ENCODE data around the gene GALNTL6.

Gene GALNTL6

DNA sequence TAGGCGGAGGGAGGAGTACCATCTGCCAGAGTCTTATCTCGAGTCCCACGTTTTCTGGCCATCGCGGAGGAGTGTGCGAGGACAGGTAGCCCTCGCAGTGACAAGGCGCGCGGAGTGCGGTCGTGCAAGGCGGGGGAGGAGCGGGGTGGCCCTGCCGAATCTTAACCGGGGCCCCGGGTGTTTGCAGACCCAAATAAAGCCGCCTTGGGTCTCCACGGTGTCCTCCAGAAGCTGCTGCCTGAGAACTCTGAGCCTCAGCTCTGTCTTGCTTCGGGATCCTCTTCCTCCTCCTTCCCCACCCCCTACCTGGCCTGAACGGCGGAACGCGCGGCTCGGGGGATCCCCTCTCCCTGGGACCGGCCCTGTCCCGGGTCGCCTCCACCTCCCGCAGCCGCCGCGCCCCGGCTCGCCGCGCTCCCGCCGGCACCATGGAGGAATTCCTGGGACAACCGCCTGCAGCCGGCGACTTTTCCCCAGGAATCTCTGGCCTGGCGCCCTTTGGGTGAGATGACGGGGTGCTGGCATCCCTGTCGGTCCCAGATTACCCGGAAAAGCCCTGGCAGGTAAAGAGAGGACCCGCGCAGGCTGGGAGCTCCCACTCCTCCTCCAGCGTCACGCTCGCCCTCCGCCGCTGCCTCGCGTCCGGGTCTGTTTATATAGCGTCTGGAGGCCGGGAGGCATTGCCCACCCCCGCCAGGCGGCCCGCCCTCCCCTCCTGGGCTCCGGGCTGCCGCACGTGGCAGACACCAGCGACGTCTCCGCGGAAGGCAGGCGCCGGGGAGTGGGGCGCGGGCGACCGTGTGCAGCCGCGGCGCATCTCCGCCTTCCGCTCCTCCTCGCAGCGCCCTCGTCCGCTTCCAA is at the start of gene GALNTL6:
TSS of gene GALNTL6 (plus strand) at position 740 of the 861 bp plus-strand sequence.
- H3K36me3 Mint-ChIP-seq (ENCODE audit: low read depth), result no peaks in the 10 kb centered on the region
- peaks cover 30% of the 10 kb centered on the region for H3K27me3 Mint-ChIP-seq (ENCODE audit: low read depth)
- H3K4me1 Mint-ChIP-seq (ENCODE audit: low read depth), result peaks cover 2% of the 10 kb centered on the region
- H3K27ac Mint-ChIP-seq, result no peak within 1 kb of the TSS
- H3K9me3 Mint-ChIP-seq, result no peaks in the 10 kb centered on the region
- H3K4me3 Mint-ChIP-seq, result no peak within 1 kb of the TSS

DNA sequence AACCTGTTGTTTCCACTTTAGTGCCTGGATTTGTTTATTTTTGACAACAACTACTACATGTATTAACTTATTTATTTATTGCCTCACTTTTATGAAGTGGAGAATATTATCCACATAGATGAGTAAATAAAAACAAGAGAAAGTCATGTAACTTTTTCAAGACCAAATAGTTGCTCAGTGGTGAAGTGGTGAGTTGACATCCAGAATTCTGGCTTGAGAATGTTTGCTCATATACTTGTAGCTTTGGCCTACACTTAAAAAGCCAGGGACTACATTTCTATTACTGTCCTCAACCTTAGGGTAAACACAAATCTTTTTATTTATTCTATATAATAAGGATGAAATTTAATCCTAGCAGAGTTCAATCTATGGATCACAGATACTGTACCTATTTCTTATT is 47.7 kb upstream of the GALNTL6 start:
- Mint-ChIP-seq H3K9me3 (peaks cover 16% of the 10 kb centered on the region), H3K4me3 (no peak overlapping the region), H3K36me3 (ENCODE audit: low read depth) (no peaks in the 10 kb centered on the region), H3K4me1 (ENCODE audit: low read depth) (no peaks in the 10 kb centered on the region), H3K27me3 (ENCODE audit: low read depth) (no peaks in the 10 kb centered on the region), H3K27ac (no peak overlapping the region)

DNA sequence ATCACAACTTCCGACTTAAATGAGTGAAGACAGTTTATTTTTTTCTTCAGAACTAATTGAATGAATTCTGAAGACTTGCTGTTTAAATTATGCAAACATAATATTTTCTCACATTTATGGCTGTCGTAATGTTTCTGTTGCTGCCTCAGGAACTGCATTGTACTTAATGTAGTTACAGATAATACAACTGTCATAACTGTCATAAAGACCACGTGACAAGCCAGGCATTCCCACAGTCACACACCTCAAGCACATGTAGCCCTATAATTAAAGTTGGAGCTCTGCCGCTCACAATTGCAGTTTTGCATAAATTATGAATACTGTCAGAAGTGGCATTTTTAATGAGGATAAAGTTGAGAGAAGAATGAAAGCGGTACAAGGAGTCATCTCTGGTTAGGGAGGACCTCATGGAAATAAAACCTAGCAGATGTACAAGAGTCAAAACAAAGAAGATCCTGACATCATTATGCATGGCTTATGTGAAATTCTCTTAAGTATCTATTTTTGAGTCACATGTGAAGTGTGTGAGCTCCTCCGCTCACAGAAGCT is 38.5 kb upstream of the GALNTL6 start:
- H3K9me3 Mint-ChIP-seq, result peaks cover 5% of the 10 kb centered on the region
- no peaks in the 10 kb centered on the region for H3K27me3 Mint-ChIP-seq (ENCODE audit: low read depth)
- H3K4me3 Mint-ChIP-seq, result no peak overlapping the region
- no peaks in the 10 kb centered on the region for H3K36me3 Mint-ChIP-seq (ENCODE audit: low read depth)
- no peaks in the 10 kb centered on the region for H3K4me1 Mint-ChIP-seq (ENCODE audit: low read depth)
- H3K27ac Mint-ChIP-seq, result no peak overlapping the region

DNA sequence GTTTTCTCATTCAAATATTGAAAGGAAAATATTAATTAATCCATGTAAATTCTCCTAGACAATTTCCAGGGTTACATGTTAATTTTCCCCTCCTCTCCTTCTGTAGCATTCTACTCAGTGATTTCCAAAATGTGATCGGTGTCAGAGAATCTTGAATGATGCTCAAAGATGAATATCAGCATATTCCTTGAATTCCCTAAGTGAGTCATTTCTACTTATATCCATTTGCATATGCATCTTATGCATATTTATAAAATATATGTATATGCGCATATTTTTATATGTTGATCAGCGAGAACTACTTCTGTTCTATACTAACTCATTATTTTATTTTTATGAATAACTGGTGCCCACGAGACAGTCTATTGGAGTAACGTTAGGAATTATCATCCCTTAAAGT is 33.9 kb upstream of the GALNTL6 start:
- H3K27me3 Mint-ChIP-seq (ENCODE audit: low read depth), result no peaks in the 10 kb centered on the region
- H3K4me3 Mint-ChIP-seq, result no peak overlapping the region
- H3K4me1 Mint-ChIP-seq (ENCODE audit: low read depth), result no peaks in the 10 kb centered on the region
- H3K36me3 Mint-ChIP-seq (ENCODE audit: low read depth), result no peaks in the 10 kb centered on the region
- H3K9me3 Mint-ChIP-seq, result peaks cover 4% of the 10 kb centered on the region
- no peak overlapping the region for H3K27ac Mint-ChIP-seq

DNA sequence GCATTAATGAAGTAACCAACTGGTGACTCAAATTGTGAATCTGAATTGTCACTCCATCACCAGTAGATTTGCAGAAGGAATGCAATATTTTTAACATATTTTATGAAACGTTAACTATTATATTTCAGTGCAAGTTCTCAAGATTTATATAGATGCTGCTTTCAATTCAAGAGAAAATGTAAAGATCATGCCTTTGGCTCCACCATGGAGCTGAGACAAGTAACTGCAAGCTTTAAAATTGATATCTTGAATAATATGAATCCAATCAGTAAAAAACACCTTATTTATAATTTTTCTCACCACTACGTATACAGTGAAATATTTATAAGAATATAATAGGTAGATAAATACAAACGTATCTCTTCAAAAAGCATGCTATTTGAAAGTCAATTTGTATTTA is 27.8 kb upstream of the GALNTL6 start:
- Mint-ChIP-seq H3K4me3 (no peak overlapping the region), H3K9me3 (peaks cover 4% of the 10 kb centered on the region), H3K36me3 (ENCODE audit: low read depth) (no peaks in the 10 kb centered on the region), H3K4me1 (ENCODE audit: low read depth) (no peaks in the 10 kb centered on the region), H3K27me3 (ENCODE audit: low read depth) (no peaks in the 10 kb centered on the region), H3K27ac (no peak overlapping the region)

DNA sequence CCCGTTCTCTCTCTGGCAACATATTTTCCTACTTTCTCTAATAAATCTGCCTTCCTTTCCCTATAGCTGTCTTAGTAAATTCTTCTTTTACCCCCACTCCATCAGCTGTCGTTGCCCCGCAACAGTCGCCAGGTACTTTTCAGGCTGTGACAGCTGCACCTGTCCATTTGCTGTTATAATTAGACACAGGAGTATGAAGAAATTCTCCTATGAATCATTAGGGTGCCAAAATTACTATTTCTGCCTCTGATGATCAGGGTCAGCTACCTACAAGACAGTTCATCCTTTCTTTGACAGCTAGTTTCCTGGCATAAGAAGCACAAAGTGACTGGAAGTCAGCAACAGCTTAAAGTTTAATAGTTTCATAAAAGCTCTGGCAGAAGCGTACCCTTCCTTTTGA is 19.5 kb upstream of the GALNTL6 start:
- no peak overlapping the region for H3K4me3 Mint-ChIP-seq
- no peaks in the 10 kb centered on the region for H3K36me3 Mint-ChIP-seq (ENCODE audit: low read depth)
- H3K27me3 Mint-ChIP-seq (ENCODE audit: low read depth), result no peaks in the 10 kb centered on the region
- H3K27ac Mint-ChIP-seq, result no peak overlapping the region
- H3K4me1 Mint-ChIP-seq (ENCODE audit: low read depth), result no peaks in the 10 kb centered on the region
- H3K9me3 Mint-ChIP-seq, result no peaks in the 10 kb centered on the region

DNA sequence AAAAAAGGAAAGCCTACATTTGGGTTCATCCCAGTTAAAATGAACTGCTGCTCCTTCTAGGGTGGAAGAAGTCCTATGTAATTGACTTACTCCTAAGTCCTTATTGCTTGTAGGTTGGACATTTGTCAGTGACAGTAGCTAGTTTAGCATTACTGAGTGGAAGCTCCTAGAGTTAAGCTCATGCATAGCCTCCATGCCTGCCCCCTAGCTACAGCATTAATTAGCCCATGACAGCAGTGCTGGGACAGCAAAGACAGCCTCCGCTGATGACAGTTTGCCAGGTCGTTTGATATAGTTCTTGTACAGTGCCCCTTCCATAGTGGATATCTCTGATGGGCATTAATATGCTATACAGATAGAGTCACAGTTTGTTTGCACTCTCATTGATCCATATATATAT is 18.7 kb upstream of the GALNTL6 start:
- H3K4me1 Mint-ChIP-seq (ENCODE audit: low read depth), result no peaks in the 10 kb centered on the region
- H3K9me3 Mint-ChIP-seq, result no peaks in the 10 kb centered on the region
- H3K27ac Mint-ChIP-seq, result no peak overlapping the region
- H3K36me3 Mint-ChIP-seq (ENCODE audit: low read depth), result no peaks in the 10 kb centered on the region
- no peak overlapping the region for H3K4me3 Mint-ChIP-seq
- no peaks in the 10 kb centered on the region for H3K27me3 Mint-ChIP-seq (ENCODE audit: low read depth)

DNA sequence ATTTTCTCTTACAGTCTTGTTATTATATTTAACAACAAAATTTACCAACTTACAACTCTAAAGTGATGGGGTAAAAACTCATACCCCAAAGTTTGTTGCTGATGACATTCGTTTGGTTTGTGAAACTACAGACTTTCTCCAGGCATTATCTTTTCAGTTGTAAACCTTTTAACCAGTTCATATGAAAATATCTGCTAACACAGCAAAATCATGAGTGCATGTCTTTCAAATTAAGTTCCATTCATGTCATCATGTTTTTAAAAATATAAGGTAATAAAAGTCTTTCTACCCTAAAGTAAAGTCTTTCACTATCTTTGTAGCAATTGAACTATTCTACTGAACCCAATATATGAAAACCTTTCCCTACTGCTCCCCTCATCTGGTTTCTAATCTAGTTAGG is 3.4 kb upstream of the GALNTL6 start:
- no peak overlapping the region for H3K27ac Mint-ChIP-seq
- H3K27me3 Mint-ChIP-seq (ENCODE audit: low read depth), result peaks cover 26% of the 10 kb centered on the region
- H3K4me3 Mint-ChIP-seq, result no peak overlapping the region
- no peaks in the 10 kb centered on the region for H3K9me3 Mint-ChIP-seq
- peaks cover 2% of the 10 kb centered on the region for H3K4me1 Mint-ChIP-seq (ENCODE audit: low read depth)
- no peaks in the 10 kb centered on the region for H3K36me3 Mint-ChIP-seq (ENCODE audit: low read depth)

DNA sequence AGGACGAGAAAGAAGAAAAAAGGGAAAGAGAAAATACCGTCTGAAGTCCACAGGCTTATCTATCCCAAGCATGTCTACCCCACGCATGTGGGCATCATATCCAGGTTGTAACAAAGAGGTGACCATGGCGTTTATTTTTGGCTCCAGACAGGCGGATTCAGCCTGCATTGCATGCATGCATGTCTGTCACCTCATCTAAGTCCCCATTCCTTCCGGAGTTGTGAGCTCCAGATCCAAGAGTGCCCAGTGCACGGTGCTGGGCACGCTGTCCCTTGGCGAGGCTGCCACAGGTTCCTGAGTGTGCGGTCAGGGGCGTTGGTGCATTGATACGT is 905 bp upstream of the GALNTL6 start:
- H3K27me3 Mint-ChIP-seq (ENCODE audit: low read depth), result peaks cover 30% of the 10 kb centered on the region
- H3K4me3 Mint-ChIP-seq, result no peak overlapping the region
- H3K9me3 Mint-ChIP-seq, result no peaks in the 10 kb centered on the region
- no peaks in the 10 kb centered on the region for H3K36me3 Mint-ChIP-seq (ENCODE audit: low read depth)
- H3K27ac Mint-ChIP-seq, result no peak overlapping the region
- peaks cover 2% of the 10 kb centered on the region for H3K4me1 Mint-ChIP-seq (ENCODE audit: low read depth)

DNA sequence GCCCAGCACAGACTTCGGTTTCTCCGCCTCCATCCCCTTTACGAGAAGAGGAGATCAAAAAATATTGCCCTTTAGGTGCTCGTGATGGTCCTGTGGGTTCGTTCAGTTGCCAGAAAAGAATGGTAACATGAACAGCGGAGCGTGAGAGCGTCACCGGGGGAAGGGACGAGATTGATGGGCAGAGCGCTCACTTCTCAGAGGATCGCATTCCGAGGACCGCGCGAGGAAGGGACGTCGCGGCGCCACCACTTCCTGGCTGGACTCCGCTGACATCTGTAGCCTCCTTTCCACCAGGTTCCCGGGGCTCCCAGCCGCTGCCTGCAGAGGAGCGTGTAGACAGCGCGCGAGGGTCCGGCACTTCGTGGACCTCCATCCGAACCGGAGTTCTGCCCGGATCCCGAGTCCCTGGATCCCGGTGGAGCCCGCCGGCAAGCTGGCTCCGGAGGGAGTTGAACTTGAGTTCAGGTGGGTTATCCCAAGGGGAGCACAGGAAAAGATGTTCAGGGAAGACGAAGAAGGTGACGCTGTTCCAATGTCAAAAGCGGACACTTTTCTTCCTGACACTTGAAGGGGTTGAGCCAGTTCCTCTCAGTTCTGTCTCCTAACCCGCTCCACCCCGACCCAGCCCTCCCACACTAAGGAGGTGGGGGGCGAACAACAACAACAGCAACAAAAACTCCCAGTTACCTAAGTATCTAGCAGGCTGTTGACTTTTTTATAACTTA is 484 bp downstream of the GALNTL6 start:
- Mint-ChIP-seq H3K4me1 (ENCODE audit: low read depth) (peaks cover 2% of the 10 kb centered on the region), H3K36me3 (ENCODE audit: low read depth) (no peaks in the 10 kb centered on the region), H3K4me3 (no peak overlapping the region), H3K27ac (no peak overlapping the region), H3K27me3 (ENCODE audit: low read depth) (peaks cover 30% of the 10 kb centered on the region), H3K9me3 (no peaks in the 10 kb centered on the region)

DNA sequence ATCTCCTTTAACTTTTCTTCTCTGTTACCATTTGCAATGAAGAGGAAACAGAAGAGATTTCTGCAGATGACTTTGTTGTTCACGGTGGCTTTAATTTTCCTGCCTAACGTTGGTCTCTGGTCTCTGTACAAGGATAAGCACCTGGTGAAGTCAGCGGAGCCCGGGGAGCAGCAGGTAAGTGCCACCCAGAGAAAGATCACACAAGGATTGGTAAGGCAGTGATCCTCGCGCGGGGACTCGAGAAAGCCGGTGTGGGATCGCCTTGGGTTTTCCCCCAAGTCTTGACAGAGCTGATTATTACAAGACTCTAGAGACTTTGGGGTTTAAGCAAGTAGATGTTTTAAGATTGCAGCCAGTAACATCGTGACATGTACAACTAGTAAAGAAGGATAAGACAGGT is 1.3 kb downstream of the GALNTL6 start:
- H3K36me3 Mint-ChIP-seq (ENCODE audit: low read depth), result no peaks in the 10 kb centered on the region
- H3K4me1 Mint-ChIP-seq (ENCODE audit: low read depth), result peaks cover 2% of the 10 kb centered on the region
- no peaks in the 10 kb centered on the region for H3K9me3 Mint-ChIP-seq
- no peak overlapping the region for H3K27ac Mint-ChIP-seq
- H3K4me3 Mint-ChIP-seq, result no peak overlapping the region
- H3K27me3 Mint-ChIP-seq (ENCODE audit: low read depth), result peaks cover 30% of the 10 kb centered on the region

DNA sequence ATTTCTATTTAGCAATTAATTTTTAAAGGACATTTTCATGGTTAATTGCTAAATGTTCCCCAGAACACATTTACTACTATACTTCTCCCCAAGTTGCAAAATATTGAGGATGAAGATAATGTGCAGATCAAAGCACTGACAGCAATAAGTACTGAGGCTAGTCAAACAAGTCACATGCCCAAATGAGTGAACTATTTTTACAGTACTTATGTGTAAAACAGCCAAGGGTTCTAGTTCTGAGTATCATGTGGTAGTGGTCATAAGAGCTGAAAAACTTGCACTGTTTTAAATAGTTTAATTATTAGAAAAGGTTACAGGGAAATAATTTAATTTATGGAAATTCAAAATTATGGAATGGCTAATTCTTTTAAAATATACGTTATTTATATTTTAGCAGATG is 3.8 kb downstream of the GALNTL6 start:
- Mint-ChIP-seq H3K4me3 (no peak overlapping the region), H3K27me3 (ENCODE audit: low read depth) (peaks cover 26% of the 10 kb centered on the region), H3K4me1 (ENCODE audit: low read depth) (peaks cover 1% of the 10 kb centered on the region), H3K36me3 (ENCODE audit: low read depth) (no peaks in the 10 kb centered on the region), H3K27ac (no peak overlapping the region), H3K9me3 (no peaks in the 10 kb centered on the region)

DNA sequence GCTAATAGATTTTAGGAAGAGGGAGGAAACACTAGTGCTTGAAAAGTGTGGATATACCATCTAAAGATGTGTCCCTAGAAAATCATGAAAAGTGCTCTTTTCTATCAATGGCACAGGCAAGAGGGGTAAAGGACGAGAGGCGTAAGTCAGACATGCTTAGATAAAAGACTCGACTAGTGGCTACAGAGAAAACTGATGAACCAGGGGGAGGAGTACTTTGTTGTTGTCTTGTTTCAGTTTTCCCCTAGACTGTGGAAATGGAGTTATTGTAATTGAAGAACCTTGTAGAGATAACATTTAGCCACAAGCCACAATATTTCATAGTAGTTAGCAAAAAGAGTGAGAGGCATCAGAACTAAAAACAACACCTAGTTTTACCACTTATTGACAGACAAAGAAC is 21.4 kb downstream of the GALNTL6 start:
- Mint-ChIP-seq H3K9me3 (no peaks in the 10 kb centered on the region), H3K27me3 (ENCODE audit: low read depth) (no peaks in the 10 kb centered on the region), H3K36me3 (ENCODE audit: low read depth) (no peaks in the 10 kb centered on the region), H3K4me1 (ENCODE audit: low read depth) (no peaks in the 10 kb centered on the region), H3K4me3 (no peak overlapping the region), H3K27ac (no peak overlapping the region)

DNA sequence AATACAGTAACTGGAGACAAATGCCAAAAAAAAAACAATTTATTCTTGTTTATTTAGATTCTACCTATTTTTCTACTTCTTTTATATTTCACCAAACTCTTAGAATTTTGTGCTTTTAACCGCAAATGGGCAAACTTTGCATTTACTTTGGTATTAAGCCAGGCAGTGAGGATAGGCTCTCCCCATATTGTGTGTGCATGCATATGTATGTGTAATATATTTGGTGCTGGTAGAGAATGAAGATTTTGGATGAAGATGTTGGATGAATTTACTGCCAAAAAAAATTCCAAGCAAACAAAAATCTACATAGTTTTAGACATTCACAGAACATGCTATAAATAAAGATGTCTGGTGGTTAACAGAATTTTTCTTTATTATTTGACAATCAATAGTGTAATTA is 30.3 kb downstream of the GALNTL6 start:
- Mint-ChIP-seq H3K27ac (no peak overlapping the region), H3K9me3 (no peaks in the 10 kb centered on the region), H3K36me3 (ENCODE audit: low read depth) (no peaks in the 10 kb centered on the region), H3K27me3 (ENCODE audit: low read depth) (no peaks in the 10 kb centered on the region), H3K4me1 (ENCODE audit: low read depth) (no peaks in the 10 kb centered on the region), H3K4me3 (no peak overlapping the region)

DNA sequence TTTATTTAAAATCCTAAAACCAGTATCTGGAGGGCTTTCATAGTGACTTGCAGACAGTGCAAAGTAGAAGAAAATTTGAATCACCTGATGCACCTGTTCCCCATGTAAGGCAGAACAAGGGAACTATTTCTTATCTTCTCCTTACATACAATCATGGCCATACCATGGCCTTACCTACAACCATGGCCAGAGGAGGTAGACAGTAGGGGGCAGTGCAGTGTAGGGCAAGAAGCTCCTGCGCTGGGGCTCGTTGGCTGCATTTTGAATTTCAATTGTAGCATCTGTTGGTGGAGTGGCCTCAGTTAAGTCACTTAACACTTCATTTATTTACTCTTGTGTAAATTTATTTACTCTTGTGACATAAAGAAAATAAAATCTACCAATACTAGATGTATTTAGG is 33.0 kb downstream of the GALNTL6 start:
- H3K36me3 Mint-ChIP-seq (ENCODE audit: low read depth), result no peaks in the 10 kb centered on the region
- H3K4me3 Mint-ChIP-seq, result no peak overlapping the region
- H3K27ac Mint-ChIP-seq, result no peak overlapping the region
- H3K27me3 Mint-ChIP-seq (ENCODE audit: low read depth), result no peaks in the 10 kb centered on the region
- H3K4me1 Mint-ChIP-seq (ENCODE audit: low read depth), result no peaks in the 10 kb centered on the region
- no peaks in the 10 kb centered on the region for H3K9me3 Mint-ChIP-seq
